ENCODE results near the gene PAK3.

The PAK3 gene

GRCh38 chrX:111095974-111096895, at the start of gene PAK3:
Gene PAK3 (plus strand): TSS chrX:111096191. CDS start chrX:111123104, 26,913 bp downstream.
- peak in 1 of 2 donors; percentile 17 for DNase-seq (ENCODE audit: low read depth in 1 of 2, low spot score in 1 of 2)

GRCh38 chrX:111047575-111047974, 48.4 kb upstream of the PAK3 start:
- no peak for DNase-seq (ENCODE audit: low read depth in 1 of 2, low spot score in 1 of 2)

- no peak for DNase-seq (ENCODE audit: low read depth in 1 of 2, low spot score in 1 of 2)
These were observed 43.5 kb upstream of the PAK3 start for GRCh38 chrX:111052478-111052877.

DNA sequence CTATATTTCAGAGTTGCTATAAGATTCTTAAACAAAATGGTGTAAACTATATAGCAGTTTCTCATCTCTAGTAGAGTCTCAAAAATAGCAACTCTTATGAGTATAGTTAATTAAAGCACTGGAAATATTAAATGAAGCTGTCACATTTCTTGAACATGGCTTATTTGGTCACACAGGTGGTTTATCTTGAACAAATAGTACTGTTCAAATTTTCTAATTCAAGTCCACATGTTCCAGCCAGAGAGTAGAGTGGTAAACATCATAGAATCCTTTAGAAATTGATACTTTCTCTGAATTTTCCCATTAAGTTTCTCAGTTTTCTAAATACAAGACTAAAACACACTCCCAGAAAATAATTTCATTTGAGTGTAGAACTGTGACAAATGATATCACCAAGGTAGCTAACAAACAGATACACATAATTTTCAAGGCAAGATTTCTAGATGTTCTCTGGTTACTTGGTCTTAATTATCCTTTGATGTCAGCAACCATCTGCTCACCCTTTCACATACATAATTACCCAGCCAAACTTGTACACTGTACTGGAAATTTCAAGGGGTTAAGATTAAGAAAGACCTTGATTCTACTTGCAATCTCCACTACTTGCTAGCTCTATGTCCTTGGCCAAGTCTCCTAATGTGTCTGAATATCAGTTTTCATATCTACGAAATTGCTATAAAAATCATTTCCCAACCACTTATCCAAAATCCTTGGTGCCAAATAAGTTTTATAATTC, 24.3 kb upstream of the PAK3 start:
- DNase-seq (ENCODE audit: low read depth in 1 of 2, low spot score in 1 of 2), result no peak

DNA sequence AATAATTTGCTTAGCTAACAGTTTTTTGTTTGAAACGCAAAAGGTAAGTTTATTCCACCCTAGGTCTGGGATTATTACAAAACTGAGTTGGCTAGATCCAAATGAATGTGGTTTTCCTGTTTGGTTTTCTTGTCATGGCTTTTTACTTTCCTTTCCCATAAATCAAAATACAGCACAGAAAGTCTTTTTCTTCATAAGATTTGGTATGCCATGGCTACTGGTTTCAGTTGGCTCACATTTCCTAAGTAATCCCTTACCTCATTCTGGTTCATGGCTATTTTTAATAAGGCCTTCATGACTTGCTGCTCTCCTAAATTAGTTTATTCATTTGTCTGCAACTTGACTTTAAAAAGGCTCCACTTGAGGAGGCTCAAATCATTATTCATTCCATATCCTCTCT, 12.9 kb upstream of the PAK3 start:
- DNase-seq (ENCODE audit: low read depth in 1 of 2, low spot score in 1 of 2), result no peak

- DNase-seq (ENCODE audit: low read depth in 1 of 2, low spot score in 1 of 2), result no peak
These were observed 9.4 kb upstream of the PAK3 start for GRCh38 chrX:111086591-111087006.

DNA sequence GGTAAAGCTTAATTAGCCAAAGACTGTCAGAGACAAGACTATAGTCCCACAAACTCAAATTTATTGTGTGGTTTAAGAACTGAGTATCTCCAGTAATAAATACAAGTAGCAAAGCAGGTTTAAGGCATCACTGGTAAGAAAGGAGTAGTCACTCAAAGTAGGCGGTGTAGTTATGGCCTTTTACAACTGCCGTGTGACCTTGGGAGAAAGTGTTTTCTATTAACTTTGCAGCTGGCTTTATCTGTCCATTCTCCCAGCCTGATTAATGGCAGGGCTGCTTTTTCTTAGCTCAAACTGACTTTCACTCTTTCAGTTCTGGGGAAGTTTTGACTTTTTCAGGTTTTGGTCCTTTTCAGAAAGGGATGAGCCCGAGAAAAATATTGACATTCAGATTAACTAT, 7.4 kb upstream of the PAK3 start:
- no peak for DNase-seq (ENCODE audit: low read depth in 1 of 2, low spot score in 1 of 2)

- DNase-seq (ENCODE audit: low read depth in 1 of 2, low spot score in 1 of 2), result no peak
These were observed 5.5 kb upstream of the PAK3 start for GRCh38 chrX:111090458-111090857.

GRCh38 chrX:111098874-111099273, 2.9 kb downstream of the PAK3 start:
- DNase-seq (ENCODE audit: low read depth in 1 of 2, low spot score in 1 of 2), result peak; percentile 33 to 52

- DNase-seq (ENCODE audit: low read depth in 1 of 2, low spot score in 1 of 2), result no peak
These were observed 4.2 kb downstream of the PAK3 start for GRCh38 chrX:111100191-111100590.

- DNase-seq (ENCODE audit: low read depth in 1 of 2, low spot score in 1 of 2), result no peak
These were observed 5.6 kb downstream of the PAK3 start for GRCh38 chrX:111101580-111101979.

- no peak for DNase-seq (ENCODE audit: low read depth in 1 of 2, low spot score in 1 of 2)
These were observed 6.6 kb downstream of the PAK3 start for GRCh38 chrX:111102636-111103035.

DNA sequence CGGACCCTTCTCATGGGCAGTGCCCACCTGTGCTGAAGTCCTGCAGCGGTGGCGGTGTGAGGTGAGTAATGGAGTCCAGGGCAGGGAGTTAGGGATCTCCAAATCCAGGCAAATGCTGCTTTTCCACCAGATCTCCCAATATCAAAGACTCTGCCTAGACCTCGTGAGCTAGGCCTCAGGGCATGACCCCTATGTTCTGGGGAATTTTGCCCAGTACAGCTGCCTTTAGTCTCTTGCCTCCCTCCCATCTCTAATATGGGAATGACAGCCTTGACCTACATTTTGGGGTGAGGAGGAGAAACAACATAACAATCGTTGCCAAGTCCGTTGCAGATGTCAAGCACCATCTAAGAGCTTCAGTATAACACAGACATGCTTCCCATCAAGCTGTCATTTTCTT, 7.3 kb downstream of the PAK3 start:
- no peak for DNase-seq (ENCODE audit: low read depth in 1 of 2, low spot score in 1 of 2)

GRCh38 chrX:111110098-111110775, 14.2 kb downstream of the PAK3 start:
- DNase-seq (ENCODE audit: low read depth in 1 of 2, low spot score in 1 of 2), result no peak

DNA sequence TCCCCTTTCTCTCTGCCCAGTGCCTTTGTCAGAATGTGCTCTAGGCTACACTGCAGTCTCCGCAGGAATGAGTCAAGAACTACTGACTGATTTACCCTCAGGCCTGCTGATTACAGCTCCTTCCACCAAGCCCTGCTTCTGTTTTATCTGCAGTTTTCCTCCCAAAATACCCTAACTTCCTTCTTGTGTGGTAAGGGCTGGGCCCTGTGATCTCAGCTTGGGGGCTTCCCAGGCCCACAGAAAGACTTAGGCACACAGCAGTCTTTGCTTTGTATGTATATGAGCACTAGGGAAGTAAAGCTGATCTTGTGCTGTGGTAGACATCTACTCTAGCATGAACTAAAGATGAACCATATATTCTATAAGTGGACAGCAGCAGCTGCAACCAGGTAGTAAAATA, 18.8 kb downstream of the PAK3 start:
- DNase-seq (ENCODE audit: low read depth in 1 of 2, low spot score in 1 of 2), result no peak

GRCh38 chrX:111116666-111117065, 20.7 kb downstream of the PAK3 start:
- no peak for DNase-seq (ENCODE audit: low read depth in 1 of 2, low spot score in 1 of 2)

DNA sequence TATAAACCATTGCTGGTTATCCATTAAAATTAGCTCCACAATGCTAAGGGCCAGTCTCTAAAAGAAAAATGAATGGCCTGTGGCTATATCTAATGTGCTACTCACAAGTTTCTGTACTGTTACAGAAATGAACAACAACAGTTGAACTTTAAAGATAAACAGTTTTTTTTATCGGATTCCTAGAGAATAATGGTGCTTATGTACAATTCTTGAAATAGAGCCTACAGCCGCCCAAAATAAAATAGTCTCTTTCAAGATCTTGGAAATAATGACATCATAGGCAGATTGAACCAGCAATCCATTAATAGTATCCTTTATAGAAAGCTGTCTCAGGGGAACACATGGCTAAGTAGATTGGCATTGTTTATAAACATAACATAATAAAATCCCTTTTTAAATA, 23.4 kb downstream of the PAK3 start:
- no peak for DNase-seq (ENCODE audit: low read depth in 1 of 2, low spot score in 1 of 2)

DNA sequence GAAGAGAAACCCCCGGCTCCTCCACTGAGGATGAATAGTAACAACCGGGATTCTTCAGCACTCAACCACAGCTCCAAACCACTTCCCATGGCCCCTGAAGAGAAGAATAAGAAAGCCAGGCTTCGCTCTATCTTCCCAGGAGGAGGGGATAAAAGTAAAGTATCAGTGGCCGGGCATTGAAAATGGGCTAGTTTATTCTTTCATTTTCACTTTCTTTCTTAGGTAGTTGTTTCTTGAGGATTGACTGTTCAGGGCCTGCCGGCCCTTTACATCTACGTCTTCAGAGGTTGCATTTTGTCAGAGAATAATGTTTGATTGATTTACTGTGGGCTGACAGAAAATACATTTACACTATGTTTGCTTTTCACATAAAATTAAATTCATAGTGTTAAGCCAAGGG, 27.1 kb downstream of the PAK3 start:
- no peak for DNase-seq (ENCODE audit: low read depth in 1 of 2, low spot score in 1 of 2)

- no peak for DNase-seq (ENCODE audit: low read depth in 1 of 2, low spot score in 1 of 2)
These were observed 27.7 kb downstream of the PAK3 start for GRCh38 chrX:111123606-111124179.

DNA sequence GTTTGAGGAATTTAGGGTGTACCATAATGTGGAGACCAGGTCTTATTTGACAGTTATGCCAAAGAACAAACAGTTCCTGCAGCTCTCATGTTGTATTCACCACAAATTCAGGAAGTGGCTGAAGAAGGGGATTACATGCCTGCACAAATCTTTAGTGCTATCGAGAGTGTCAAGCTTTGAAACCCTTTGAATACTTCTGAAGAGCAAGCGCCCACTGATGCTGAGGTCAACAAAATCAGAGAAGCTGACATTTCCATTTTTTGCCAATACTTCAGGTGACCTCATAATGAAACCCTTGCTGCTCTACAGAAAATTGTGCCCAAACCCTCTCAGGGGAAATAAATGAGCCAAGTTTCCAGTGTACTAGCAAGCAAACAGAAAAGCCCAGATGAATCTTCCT, 28.4 kb downstream of the PAK3 start:
- no peak for DNase-seq (ENCODE audit: low read depth in 1 of 2, low spot score in 1 of 2)

GRCh38 chrX:111127038-111127437, 31.0 kb downstream of the PAK3 start:
- DNase-seq (ENCODE audit: low read depth in 1 of 2, low spot score in 1 of 2), result no peak
